ENCODE measurements around the gene ZNF559. TPM values are rescaled to one million over a fixed set of nuclear protein-coding genes. Genes with fewer than 3 reads are reported as not detected.
"Not testable (repeated sequence)": the region's sequence is repeated elsewhere in the genome, so short reads cannot be mapped to it uniquely, and the experiment has no call there.

Gene ZNF559
- total RNA-seq (2021): 18.1 and 19.7 TPM in 2 replicates
- long read RNA-seq, full-length matches to known transcripts: 27 of 85 reads
- long read RNA-seq, partial matches to known transcripts: 13 of 85 reads
- long read RNA-seq, other reads (novel, unspliced or antisense): 45 of 85 reads

GRCh38 chr19:9323919-9324583 lies at the start of gene ZNF559:
Gene ZNF559, plus strand, starts transcription at chr19:9324179. Its CDS starts 14,371 bp downstream, at chr19:9338550.
- Histone ChIP-seq H2AK5ac (ENCODE audit: insufficient read length, low read length) (no peak within 1 kb of the TSS), H2AFZ (ENCODE audit: low read length) (peak within 1 kb of the TSS; percentile 82), H4K5ac (ENCODE audit: insufficient read length, low read depth, low read length) (no peak within 1 kb of the TSS), H3K79me1 (ENCODE audit: insufficient read depth, low read depth, low read length, poor library complexity, severe bottlenecking) (peaks cover 4% of the 10 kb centered on the region), H3K27me3 (ENCODE audit: insufficient read depth, low read length) (no peaks in the 10 kb centered on the region), H3K9me3 (ENCODE audit: control insufficient read depth, low read depth, low read length) (no peaks in the 10 kb centered on the region), H3K14ac (ENCODE audit: insufficient read depth, low read length) (peak within 1 kb of the TSS; percentile 85; the same call in 1 of the 2 replicates), H2BK5ac (ENCODE audit: insufficient read length, low read length) (no peak within 1 kb of the TSS), H3K4ac (ENCODE audit: low read depth, low read length) (no peak within 1 kb of the TSS), H3K9ac (ENCODE audit: extremely low read depth, insufficient read length, low read length) (peak within 1 kb of the TSS; percentile 64), H3K79me2 (ENCODE audit: insufficient read depth, low read length) (no peaks in the 10 kb centered on the region; the same call in 1 of the 2 replicates), H3K23me2 (ENCODE audit: insufficient read length, low read depth, low read length, poor library complexity, severe bottlenecking) (peaks cover 3% of the 10 kb centered on the region), H2BK12ac (ENCODE audit: insufficient read length, low read depth, low read length) (no peak within 1 kb of the TSS), H2BK120ac (ENCODE audit: low read depth, low read length, poor library complexity, severe bottlenecking) (no peak within 1 kb of the TSS), H4K91ac (ENCODE audit: insufficient read length, low read depth, low read length) (no peak within 1 kb of the TSS), H3K23ac (ENCODE audit: insufficient read length, low read depth, low read length) (no peak within 1 kb of the TSS), H3T11ph (ENCODE audit: low read length) (no peak within 1 kb of the TSS), H4K8ac (replicated peaks; ENCODE audit: insufficient read length, low read depth, low read length) (no peak within 1 kb of the TSS), H4K20me1 (ENCODE audit: control insufficient read depth, insufficient read depth, insufficient read length) (no peaks in the 10 kb centered on the region), H2BK20ac (ENCODE audit: low read depth, low read length, poor library complexity, severe bottlenecking) (no peak within 1 kb of the TSS), H3K18ac (ENCODE audit: insufficient read length, low read depth, low read length) (peak within 1 kb of the TSS; percentile 62), H3K56ac (ENCODE audit: insufficient read length, low read depth, low read length) (no peak within 1 kb of the TSS), H3K4me2 (ENCODE audit: insufficient read depth, insufficient read length, low read length) (peak within 1 kb of the TSS; percentile 83), H3K27ac (ENCODE audit: insufficient read length, low read depth, low read length) (peak within 1 kb of the TSS; percentile 63), H3K4me1 (ENCODE audit: insufficient read depth, low read length) (no peaks in the 10 kb centered on the region), H2BK15ac (ENCODE audit: low read depth, low read length) (no peak within 1 kb of the TSS)
- peak within 1 kb of the TSS; percentile 84 to 88 for H3K4me3 Mint-ChIP-seq
- H3K4me1 Mint-ChIP-seq: peaks cover 5 to 10% of the 10 kb centered on the region in 2 experiments; a peak in 3 of 4 replicates
- TF ChIP-seq CTCF (conservative IDR thresholded peaks at IDR 0.05): peak; percentile 59; the same call in 2 of the 3 replicates
- no CpG with 5 or more reads among the region's 48 CpGs for WGBS (ENCODE audit: extremely low coverage, insufficient read length, low lambda C conversion rate)
- H3K9me3 Mint-ChIP-seq: peaks cover 65 to 72% of the 10 kb centered on the region in 2 experiments
- peak; percentile 95 for DNase-seq
- peaks cover 46 to 54% (median 53%) of the 10 kb centered on the region in 3 experiments for H3K36me3 Mint-ChIP-seq (ENCODE audit: insufficient read depth in 1 of 3, low read depth in 3 of 3)
- H3K27ac Mint-ChIP-seq: peak within 1 kb of the TSS; percentile 96 to 97 (median 96)
- H3K27me3 Mint-ChIP-seq (ENCODE audit: low read depth): peaks cover 2% of the 10 kb centered on the region

DNA sequence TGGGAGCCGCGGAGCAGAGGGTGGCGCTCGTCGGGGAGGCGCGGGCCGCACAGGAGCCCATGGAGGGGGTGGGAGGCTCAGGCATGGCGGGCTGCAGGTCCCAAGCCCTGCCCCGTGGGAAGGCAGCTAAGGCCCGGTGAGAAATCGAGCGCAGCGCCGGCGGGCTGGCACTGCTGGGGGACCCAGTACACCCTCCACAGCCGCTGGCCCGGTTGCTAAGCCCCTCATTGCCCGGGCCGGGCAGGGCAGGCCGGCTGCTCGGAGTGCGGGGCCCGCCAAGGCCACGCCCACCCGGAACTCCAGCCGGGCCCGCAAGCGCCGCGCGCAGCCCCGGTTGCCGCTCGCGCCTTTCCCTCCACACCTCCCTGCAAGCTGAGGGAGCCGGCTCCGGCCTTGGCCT lies 40.5 kb upstream of the ZNF559 start:
- not testable (repeated sequence) for H3K23ac ChIP-seq (ENCODE audit: insufficient read length, low read depth, low read length); H3K9ac ChIP-seq (ENCODE audit: extremely low read depth, insufficient read length, low read length); H3K23me2 ChIP-seq (ENCODE audit: insufficient read length, low read depth, low read length, poor library complexity, severe bottlenecking); H3K27me3 Mint-ChIP-seq (ENCODE audit: low read depth); H4K91ac ChIP-seq (ENCODE audit: insufficient read length, low read depth, low read length); H3K4me2 ChIP-seq (ENCODE audit: insufficient read depth, insufficient read length, low read length); H4K8ac ChIP-seq (replicated peaks; ENCODE audit: insufficient read length, low read depth, low read length); H3K27ac Mint-ChIP-seq; H2AFZ ChIP-seq (ENCODE audit: low read length); H3K79me2 ChIP-seq (ENCODE audit: insufficient read depth, low read length); H3K79me1 ChIP-seq (ENCODE audit: insufficient read depth, low read depth, low read length, poor library complexity, severe bottlenecking); H3K27ac ChIP-seq (ENCODE audit: insufficient read length, low read depth, low read length); H2BK15ac ChIP-seq (ENCODE audit: low read depth, low read length); H3K14ac ChIP-seq (ENCODE audit: insufficient read depth, low read length); H3K27me3 ChIP-seq (ENCODE audit: insufficient read depth, low read length); DNase-seq; H2BK12ac ChIP-seq (ENCODE audit: insufficient read length, low read depth, low read length); H4K20me1 ChIP-seq (ENCODE audit: control insufficient read depth, insufficient read depth, insufficient read length); H2AK5ac ChIP-seq (ENCODE audit: insufficient read length, low read length); H2BK5ac ChIP-seq (ENCODE audit: insufficient read length, low read length); H4K5ac ChIP-seq (ENCODE audit: insufficient read length, low read depth, low read length); H3K4ac ChIP-seq (ENCODE audit: low read depth, low read length); H3K4me3 Mint-ChIP-seq; H3T11ph ChIP-seq (ENCODE audit: low read length); H3K4me1 ChIP-seq (ENCODE audit: insufficient read depth, low read length); H3K4me1 Mint-ChIP-seq; H3K56ac ChIP-seq (ENCODE audit: insufficient read length, low read depth, low read length); H3K18ac ChIP-seq (ENCODE audit: insufficient read length, low read depth, low read length); H2BK20ac ChIP-seq (ENCODE audit: low read depth, low read length, poor library complexity, severe bottlenecking); H2BK120ac ChIP-seq (ENCODE audit: low read depth, low read length, poor library complexity, severe bottlenecking)
- H3K36me3 Mint-ChIP-seq (ENCODE audit: insufficient read depth in 1 of 3, low read depth in 3 of 3): peaks cover 6 to 23% (median 8%) of the 10 kb centered on the region in 3 experiments; a peak in 4 of 7 replicates
- H3K9me3 ChIP-seq (ENCODE audit: control insufficient read depth, low read depth, low read length): peaks cover 60% of the 10 kb centered on the region
- peaks cover 79 to 82% of the 10 kb centered on the region in 2 experiments for H3K9me3 Mint-ChIP-seq
- WGBS (ENCODE audit: extremely low coverage, insufficient read length, low lambda C conversion rate): no CpG with 5 or more reads among the region's 38 CpGs

Data from H9 (cell line).